Testis (tissue), 2 donors: Measurements from ENCODE around the gene RAD18.

ENCODE experiments used
- CTCF ChIP-seq, 3 experiments: fragments of 450-650 bp in 2 of 3; fragments of 200-600 bp in 1 of 3; sonication (generic) in 1 of 3; IDR thresholded peaks; one replicate each; pipeline ENCODE4 v1.5.1; 2016 to 2019; ENCODE audit warnings: antibody characterized with exemption in 3 of 3, mild to moderate bottlenecking in 2 of 3, moderate library complexity in 1 of 3
- POLR2A ChIP-seq: fragments of 450-650 bp; IDR thresholded peaks from one replicate; pipeline ENCODE4 v1.6.1; 2017; ENCODE audit warnings: antibody characterized with exemption, mild to moderate bottlenecking, moderate library complexity

- TF ChIP-seq CTCF (IDR thresholded peaks at IDR 0.05) (no peak), POLR2A (no peak)
These were observed 25.9 kb downstream of the RAD18 start for GRCh38 chr3:8937064-8938020.
